Measurements from ENCODE around the gene FAM184A.

FAM184A gene

GRCh38 chr6:119061215-119061614 is 17.2 kb downstream of the FAM184A start:
- H3K27ac ChIP-seq, result no peak overlapping the region
- H3K4me3 ChIP-seq, result no peak overlapping the region

- Histone ChIP-seq H3K27ac (no peak overlapping the region), H3K4me3 (no peak overlapping the region)
Measured at GRCh38 chr6:119060255-119060907, 18.1 kb downstream of the FAM184A start.

- Histone ChIP-seq H3K4me3 (no peak overlapping the region), H3K27ac (no peak overlapping the region)
Measured at GRCh38 chr6:119055069-119055468, 23.4 kb downstream of the FAM184A start.

- Histone ChIP-seq H3K4me3 (no peak overlapping the region), H3K27ac (no peak overlapping the region)
Measured at GRCh38 chr6:119052987-119053386, 25.5 kb downstream of the FAM184A start.

GRCh38 chr6:119052292-119052889 is 26.1 kb downstream of the FAM184A start:
- Histone ChIP-seq H3K4me3 (no peak overlapping the region), H3K27ac (no peak overlapping the region)

- Histone ChIP-seq H3K4me3 (no peak overlapping the region), H3K27ac (no peak overlapping the region)
Measured at GRCh38 chr6:119044255-119044654, 34.2 kb downstream of the FAM184A start.

- no peak overlapping the region for H3K27ac ChIP-seq
- H3K4me3 ChIP-seq, result no peak overlapping the region
Measured at GRCh38 chr6:119043783-119044182, 34.7 kb downstream of the FAM184A start.

GRCh38 chr6:119043265-119043664 is 35.2 kb downstream of the FAM184A start:
- no peak overlapping the region for H3K27ac ChIP-seq

GRCh38 chr6:119040636-119041035 is 37.8 kb downstream of the FAM184A start:
- Histone ChIP-seq H3K27ac (no peak overlapping the region), H3K4me3 (no peak overlapping the region)

More at GRCh38 chr6:119043265-119043664, 35.2 kb downstream of the FAM184A start:
- H3K4me3 ChIP-seq, result no peak overlapping the region

GRCh38 chr6:119040229-119040628 is 38.2 kb downstream of the FAM184A start:
- no peak overlapping the region for H3K27ac ChIP-seq
- no peak overlapping the region for H3K4me3 ChIP-seq

- H3K4me3 ChIP-seq, result no peak overlapping the region
- H3K27ac ChIP-seq, result no peak overlapping the region
Measured at GRCh38 chr6:119037941-119038623, 40.4 kb downstream of the FAM184A start.

GRCh38 chr6:119037264-119037663 is 41.2 kb downstream of the FAM184A start:
- Histone ChIP-seq H3K27ac (no peak overlapping the region), H3K4me3 (no peak overlapping the region)

- H3K27ac ChIP-seq, result no peak overlapping the region
- no peak overlapping the region for H3K4me3 ChIP-seq
Measured at GRCh38 chr6:119036081-119036480, 42.4 kb downstream of the FAM184A start.

- Histone ChIP-seq H3K4me3 (no peak overlapping the region), H3K27ac (no peak overlapping the region)
Measured at GRCh38 chr6:119035459-119035858, 43.0 kb downstream of the FAM184A start.

- Histone ChIP-seq H3K27ac (no peak overlapping the region), H3K4me3 (no peak overlapping the region)
Measured at GRCh38 chr6:119034827-119035458, 43.5 kb downstream of the FAM184A start.

- Histone ChIP-seq H3K27ac (no peak overlapping the region), H3K4me3 (no peak overlapping the region)
Measured at GRCh38 chr6:119032428-119032827, 46.0 kb downstream of the FAM184A start.

GRCh38 chr6:119030759-119031158 is 47.7 kb downstream of the FAM184A start:
- H3K27ac ChIP-seq, result no peak overlapping the region

GRCh38 chr6:119028091-119028490 is 50.4 kb downstream of the FAM184A start:
- H3K27ac ChIP-seq, result no peak overlapping the region
- H3K4me3 ChIP-seq, result no peak overlapping the region

More at GRCh38 chr6:119030759-119031158, 47.7 kb downstream of the FAM184A start:
- H3K4me3 ChIP-seq, result no peak overlapping the region

GRCh38 chr6:119027465-119027864 is 51.0 kb downstream of the FAM184A start:
- Histone ChIP-seq H3K27ac (no peak overlapping the region), H3K4me3 (no peak overlapping the region)

GRCh38 chr6:119026822-119027221 is 51.6 kb downstream of the FAM184A start:
- Histone ChIP-seq H3K27ac (no peak overlapping the region), H3K4me3 (no peak overlapping the region)

- no peak overlapping the region for H3K27ac ChIP-seq
- no peak overlapping the region for H3K4me3 ChIP-seq
Measured at GRCh38 chr6:119025793-119026192, 52.7 kb downstream of the FAM184A start.

All from skin epidermis (tissue), 12 donors.